Spinal cord (tissue), 10 donors: ENCODE results near the gene HOXC10. TPM values are rescaled to one million over a fixed set of nuclear protein-coding genes. Genes with fewer than 3 reads are reported as not detected.
A peak's percentile ranks its signal among the peaks of the same experiment; 100 is the strongest.

ENCODE experiments used
- DNase-seq, 6 donors: peaks; one replicate each; pipeline versions ENCODE4 v3.0.0 to v3.0.0-alpha.2; 2013 to 2015; ENCODE audit warnings: low spot score in 6 of 6, low read depth in 4 of 6
- H3K27ac ChIP-seq: one replicate; pipeline ENCODE4 v1.5.1; 2013; ENCODE audit warnings: low read depth, low read length, control low read depth
- H3K27me3 ChIP-seq: one replicate; pipeline ENCODE4 v1.6.1; 2013; ENCODE audit warnings: low read length; ENCODE audit not compliant: control insufficient read depth, insufficient read depth
- H3K36me3 ChIP-seq: one replicate; pipeline ENCODE4 v1.6.1; 2013; ENCODE audit warnings: low read length; ENCODE audit not compliant: control insufficient read depth, insufficient read depth
- H3K4me1 ChIP-seq: one replicate; pipeline ENCODE4 v1.6.1; 2013; ENCODE audit warnings: low read length; ENCODE audit not compliant: control insufficient read depth, insufficient read depth
- H3K4me3 ChIP-seq: one replicate; pipeline ENCODE4 v1.5.1; 2013; ENCODE audit warnings: low read depth, low read length, control low read depth
- H3K9me3 ChIP-seq: one replicate; pipeline ENCODE4 v1.6.1; 2013; ENCODE audit warnings: low read length; ENCODE audit not compliant: control insufficient read depth, insufficient read depth
- WGBS: methylation state at CpG from one replicate; pipeline ENCODE4 v1.1.5; 2013; ENCODE audit warnings: missing lambda C conversion rate; ENCODE audit not compliant: insufficient coverage; 5-methylcytosine and 5-hydroxymethylcytosine counted together
- polyA plus RNA-seq, 2 donors: library from polyadenylated mRNA; unstranded; fragments of 120-200 nt; gene quantifications; one replicate each; pipeline ENCODE4 v1.2.1, GENCODE V29; 2013; ENCODE audit not compliant: insufficient read length in 2 of 2
- total RNA-seq, 2 donors: library from RNA; depleted of rRNA in 1 of 2; stranded (reverse); fragments of 120-200 nt in 1 of 2; fragments of >200 nt in 1 of 2; gene quantifications; one replicate each; pipeline versions ENCODE4 v1.2.3 to v1.2.4, GENCODE V29; 2013 to 2014
- donor health status: healthy.

The HOXC10 gene
- total and polyA plus RNA-seq, 4 donors: 0.81 to 9.2 TPM; not detected in 2

DNA sequence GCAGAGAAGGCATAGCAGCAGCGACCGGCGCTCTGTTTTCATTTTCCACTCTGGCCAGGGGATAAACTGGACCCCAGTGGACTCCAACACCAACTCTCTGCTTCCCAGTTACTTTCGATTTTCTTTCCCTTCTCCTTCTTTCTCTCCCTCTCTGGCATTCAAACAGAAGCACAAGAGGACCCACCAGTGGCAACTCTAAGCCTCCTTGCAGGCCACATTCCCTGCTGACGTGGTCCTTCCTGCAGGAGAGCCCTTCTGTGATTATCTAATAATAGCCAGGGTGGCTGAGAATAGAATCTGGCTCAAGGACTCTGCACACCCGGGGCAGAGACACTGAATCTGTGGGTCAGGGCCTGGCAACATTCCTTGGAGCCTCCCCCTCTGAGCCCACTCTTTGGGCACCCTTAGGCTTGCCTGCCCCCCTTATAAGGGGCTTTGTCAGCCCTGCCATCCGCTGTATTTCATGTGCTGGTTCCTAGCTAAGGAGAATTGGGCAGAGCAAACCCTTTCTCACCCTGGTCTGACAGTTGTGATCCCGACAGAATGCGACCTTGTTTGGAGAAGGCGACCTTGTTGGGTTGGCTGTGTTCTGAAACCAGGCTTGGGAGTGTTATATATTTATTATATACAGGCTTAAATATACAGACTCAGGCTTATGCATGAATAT, 35.1 kb downstream of the HOXC10 start:
- no peaks in the 10 kb centered on the region for H3K9me3 ChIP-seq
- no peaks in the 10 kb centered on the region for H3K36me3 ChIP-seq
- peak in 1 of 6 donors; percentile 53 for DNase-seq
- WGBS: 22% methylated on average over 7 of the region's 10 CpGs
- H3K4me3 ChIP-seq: peak overlapping the region; percentile 88
- H3K27me3 ChIP-seq: no peaks in the 10 kb centered on the region
- H3K4me1 ChIP-seq: peaks cover 89% of the 10 kb centered on the region
- peak overlapping the region; percentile 100 for H3K27ac ChIP-seq

DNA sequence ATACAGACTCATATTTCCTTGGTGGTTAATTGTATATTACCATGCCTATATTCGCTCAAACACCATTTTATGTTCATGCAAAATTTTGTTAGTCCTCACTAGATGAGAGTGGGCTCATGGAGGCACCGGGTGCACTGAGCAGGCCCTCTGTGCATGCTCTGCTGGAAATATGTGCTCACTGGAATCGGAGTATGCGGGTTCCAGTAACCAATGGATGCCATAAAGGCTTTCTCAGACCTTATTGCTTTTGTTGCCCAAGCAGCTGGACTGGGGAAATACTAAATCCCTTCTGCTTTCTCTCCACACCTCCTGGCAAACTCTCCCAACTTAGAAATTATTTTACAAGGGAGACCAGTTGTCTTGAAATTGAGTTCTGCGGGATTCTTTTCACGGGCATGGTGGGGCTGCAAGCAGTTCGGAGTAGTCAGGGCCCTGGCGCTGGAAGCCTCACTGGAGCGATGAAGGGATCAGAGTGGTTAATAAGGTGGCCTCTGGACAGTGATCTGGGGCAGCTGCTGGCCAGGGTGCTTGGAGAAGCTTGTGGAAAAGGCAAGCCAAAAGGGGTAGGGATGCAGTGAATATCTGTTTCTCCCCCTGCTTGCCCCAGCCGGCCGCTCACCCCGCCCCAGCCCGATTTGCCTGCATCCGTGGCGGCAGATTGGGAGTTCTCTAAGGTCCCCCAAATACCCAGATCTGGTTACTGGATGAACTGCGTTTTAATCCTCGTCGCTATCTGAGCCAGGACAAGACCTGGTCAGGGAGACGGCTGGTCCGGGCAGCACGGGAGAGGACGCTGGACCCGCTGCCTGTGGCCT, 35.9 kb downstream of the HOXC10 start:
- peak in 1 of 6 donors; percentile 60 for DNase-seq
- H3K36me3 ChIP-seq: no peaks in the 10 kb centered on the region
- H3K4me3 ChIP-seq: peak overlapping the region; percentile 88
- peak overlapping the region; percentile 100 for H3K27ac ChIP-seq
- WGBS: 31% methylated on average over 22 of the region's 23 CpGs
- H3K27me3 ChIP-seq: no peaks in the 10 kb centered on the region
- no peaks in the 10 kb centered on the region for H3K9me3 ChIP-seq
- peaks cover 86% of the 10 kb centered on the region for H3K4me1 ChIP-seq

- 20% methylated on average over 3 of the region's 16 CpGs for WGBS
- peak in 2 of 6 donors; percentile 79 to 95 for DNase-seq
- peak overlapping the region; percentile 88 for H3K4me3 ChIP-seq
- peak overlapping the region; percentile 100 for H3K27ac ChIP-seq
- H3K9me3 ChIP-seq: no peaks in the 10 kb centered on the region
- H3K27me3 ChIP-seq: no peaks in the 10 kb centered on the region
- H3K36me3 ChIP-seq: no peaks in the 10 kb centered on the region
- H3K4me1 ChIP-seq: peaks cover 85% of the 10 kb centered on the region
Observed at GRCh38 chr12:54021432-54022013, 36.6 kb downstream of the HOXC10 start.

DNA sequence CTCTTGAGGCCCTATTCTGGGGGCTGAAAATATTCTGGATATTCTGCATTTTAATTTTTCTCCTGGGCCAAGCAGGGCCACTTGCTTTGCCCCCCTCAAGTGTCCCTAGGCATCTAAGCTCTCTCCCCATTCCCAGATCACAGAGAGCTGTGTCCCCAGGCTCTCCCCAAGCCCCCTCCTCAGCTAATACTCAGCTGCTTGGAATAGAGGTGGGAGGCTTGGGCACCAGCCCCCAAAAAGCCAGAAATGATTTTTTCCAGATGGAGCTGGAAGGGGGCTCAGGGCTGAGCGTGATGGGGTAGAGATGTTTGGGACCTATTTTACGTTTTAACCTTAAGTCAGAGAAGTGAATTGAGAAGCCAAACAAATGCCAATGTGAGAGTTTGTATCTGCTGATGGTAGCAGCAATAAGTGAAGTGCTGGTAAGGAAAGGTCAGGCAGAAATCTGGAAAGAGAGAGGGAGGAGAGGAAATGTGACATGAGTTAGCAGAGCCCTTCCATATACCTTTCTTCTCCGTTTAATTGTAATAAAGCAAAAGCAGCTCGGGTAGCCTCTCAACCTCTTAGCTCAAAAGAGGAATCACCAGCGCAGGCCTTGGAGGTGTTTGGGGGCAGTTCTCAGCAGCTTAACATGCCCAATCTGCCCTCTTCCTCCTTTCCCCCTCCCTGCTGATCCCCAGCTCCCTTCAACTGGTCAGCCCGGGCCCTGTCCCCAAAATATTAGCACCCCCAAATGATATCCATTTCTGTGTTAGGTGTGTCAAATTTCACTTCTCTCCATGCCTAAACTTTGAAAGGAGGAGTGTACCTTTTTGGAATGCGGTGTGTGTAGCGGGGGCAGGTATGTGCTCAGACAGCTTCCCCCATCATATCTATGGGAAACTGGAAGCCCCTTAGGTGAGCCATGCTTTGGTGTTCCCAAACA, 38.3 kb downstream of the HOXC10 start:
- Histone ChIP-seq H3K27me3 (no peaks in the 10 kb centered on the region), H3K27ac (peak overlapping the region; percentile 100), H3K4me3 (peak overlapping the region; percentile 39), H3K36me3 (no peaks in the 10 kb centered on the region), H3K4me1 (peaks cover 84% of the 10 kb centered on the region), H3K9me3 (no peaks in the 10 kb centered on the region)
- DNase-seq: peak in 1 of 6 donors; percentile 40
- 31% methylated on average over 2 of the region's 8 CpGs for WGBS

DNA sequence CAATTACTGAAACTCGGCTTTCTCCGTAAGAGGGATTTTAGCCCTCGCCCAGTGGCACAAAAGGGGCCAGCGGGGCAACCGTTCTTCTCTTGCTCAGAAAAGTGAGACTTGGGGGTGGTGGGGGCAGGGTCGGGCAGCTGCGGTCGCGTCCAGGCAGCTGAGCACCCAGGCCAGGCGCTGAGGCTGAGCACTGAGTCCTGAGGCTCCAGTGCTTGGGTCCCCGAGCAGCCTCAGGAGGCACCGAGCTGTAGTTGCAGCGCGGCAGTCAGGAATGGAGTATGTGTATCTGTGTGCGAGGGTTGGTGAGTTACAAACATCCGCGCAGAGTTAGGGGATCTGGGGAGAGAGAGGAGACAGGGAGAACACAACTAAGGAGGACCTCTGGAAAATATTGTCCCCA, 39.2 kb downstream of the HOXC10 start:
- no peaks in the 10 kb centered on the region for H3K9me3 ChIP-seq
- peak overlapping the region; percentile 100 for H3K27ac ChIP-seq
- peaks cover 4% of the 10 kb centered on the region for H3K36me3 ChIP-seq
- no peaks in the 10 kb centered on the region for H3K27me3 ChIP-seq
- 15% methylated on average over 12 of the region's 17 CpGs for WGBS
- peak in 1 of 6 donors; percentile 75 for DNase-seq
- peak overlapping the region; percentile 39 for H3K4me3 ChIP-seq
- peaks cover 86% of the 10 kb centered on the region for H3K4me1 ChIP-seq

GRCh38 chr12:54024581-54025305, 39.8 kb downstream of the HOXC10 start:
- Histone ChIP-seq H3K27ac (peak overlapping the region; percentile 100), H3K4me3 (peak overlapping the region; percentile 39), H3K4me1 (peaks cover 84% of the 10 kb centered on the region), H3K36me3 (peaks cover 7% of the 10 kb centered on the region), H3K27me3 (no peaks in the 10 kb centered on the region), H3K9me3 (no peaks in the 10 kb centered on the region)
- DNase-seq: peak in 1 of 6 donors; percentile 62
- WGBS: no CpG with 5 or more reads among the region's 5 CpGs

DNA sequence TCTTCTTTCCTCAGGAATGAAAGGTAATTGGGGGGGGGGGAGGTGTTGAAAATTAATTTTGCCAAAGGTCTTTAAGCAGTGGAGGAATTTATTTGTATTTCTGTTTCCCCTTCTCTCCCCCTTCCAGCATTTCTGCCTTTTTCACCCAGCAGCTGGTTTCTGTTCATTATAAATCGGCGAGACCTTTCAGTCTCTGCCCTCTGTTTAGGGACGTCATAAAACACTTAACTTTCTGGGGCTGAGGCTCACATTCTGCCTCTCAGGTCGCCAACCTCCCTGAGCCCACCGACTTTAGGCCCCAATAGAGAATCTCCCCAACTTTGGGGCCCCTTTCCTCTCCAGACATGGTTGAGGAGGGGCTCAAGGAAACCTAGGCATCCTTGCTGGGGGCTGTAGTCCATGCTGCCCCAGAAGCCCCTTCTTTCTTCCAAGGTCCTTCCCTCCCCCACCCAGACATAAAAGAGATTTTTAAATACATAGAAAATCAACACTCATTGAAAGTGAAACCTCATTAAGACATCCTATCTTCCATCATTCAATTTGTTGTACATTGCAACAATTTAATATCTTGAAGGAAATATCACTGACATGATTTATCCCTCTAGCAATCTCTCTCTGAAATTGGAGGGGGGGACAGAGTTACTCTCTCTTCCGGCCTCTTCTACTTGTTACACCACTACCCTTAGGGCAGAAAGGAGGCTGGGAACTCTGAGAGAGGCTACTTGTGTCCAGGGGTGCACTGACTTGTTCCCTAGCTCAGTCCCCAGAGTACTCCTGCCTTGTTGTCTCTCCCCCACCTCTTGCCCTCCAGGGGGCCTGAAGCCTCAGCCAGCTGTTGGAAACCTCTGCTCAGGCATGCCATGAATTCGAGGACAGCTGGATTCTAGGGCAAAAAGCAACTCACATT, 40.8 kb downstream of the HOXC10 start:
- DNase-seq: peak in 1 of 6 donors; percentile 47
- peaks cover 83% of the 10 kb centered on the region for H3K4me1 ChIP-seq
- H3K9me3 ChIP-seq: no peaks in the 10 kb centered on the region
- H3K36me3 ChIP-seq: peaks cover 15% of the 10 kb centered on the region
- H3K27me3 ChIP-seq: no peaks in the 10 kb centered on the region
- H3K4me3 ChIP-seq: peak overlapping the region; percentile 39
- 27% methylated on average over 4 of the region's 7 CpGs for WGBS
- H3K27ac ChIP-seq: peak overlapping the region; percentile 100
